OCI-LY3 (cell line): ENCODE results near the gene GNE.

ENCODE experiments used
- EZH2phosphoT487 ChIP-seq: fragments of 200-600 bp; shearing (Covaris generic); IDR thresholded peaks from 2 replicates; pipeline ENCODE4 v1.6.1; 2018; ENCODE audit warnings: antibody characterized with exemption, mixed run types, low read depth
- TF ChIP-seq, protein P1 (sequence below): fragments of 200-600, 300-600 bp; sonication (generic); IDR thresholded peaks from 2 replicates; pipeline ENCODE4 v1.5.1; 2014; ENCODE audit warnings: antibody characterized with exemption, low read length, low read depth

- TF ChIP-seq, protein P1, sequence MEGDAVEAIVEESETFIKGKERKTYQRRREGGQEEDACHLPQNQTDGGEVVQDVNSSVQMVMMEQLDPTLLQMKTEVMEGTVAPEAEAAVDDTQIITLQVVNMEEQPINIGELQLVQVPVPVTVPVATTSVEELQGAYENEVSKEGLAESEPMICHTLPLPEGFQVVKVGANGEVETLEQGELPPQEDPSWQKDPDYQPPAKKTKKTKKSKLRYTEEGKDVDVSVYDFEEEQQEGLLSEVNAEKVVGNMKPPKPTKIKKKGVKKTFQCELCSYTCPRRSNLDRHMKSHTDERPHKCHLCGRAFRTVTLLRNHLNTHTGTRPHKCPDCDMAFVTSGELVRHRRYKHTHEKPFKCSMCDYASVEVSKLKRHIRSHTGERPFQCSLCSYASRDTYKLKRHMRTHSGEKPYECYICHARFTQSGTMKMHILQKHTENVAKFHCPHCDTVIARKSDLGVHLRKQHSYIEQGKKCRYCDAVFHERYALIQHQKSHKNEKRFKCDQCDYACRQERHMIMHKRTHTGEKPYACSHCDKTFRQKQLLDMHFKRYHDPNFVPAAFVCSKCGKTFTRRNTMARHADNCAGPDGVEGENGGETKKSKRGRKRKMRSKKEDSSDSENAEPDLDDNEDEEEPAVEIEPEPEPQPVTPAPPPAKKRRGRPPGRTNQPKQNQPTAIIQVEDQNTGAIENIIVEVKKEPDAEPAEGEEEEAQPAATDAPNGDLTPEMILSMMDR, result no peak
- TF ChIP-seq EZH2phosphoT487, result no peak
Measured at GRCh38 chr9:36174271-36174670, 84.0 kb downstream of the GNE start.
